OCI-M2 (cell line): ENCODE measurements around the gene CFAP100.

ENCODE experiments used
- DNase-seq: peaks from one replicate; lab custom pipeline; 2025; ENCODE audit not compliant: unreplicated experiment; lab: John Stamatoyannopoulos, UW

CFAP100 gene

GRCh38 chr3:126475413-126476114 lies 80.9 kb downstream of the CFAP100 start, which contains the start of gene ZXDC:
TSS of gene ZXDC (minus strand) at chr3:126475891. CDS start at chr3:126475865, 26 bp downstream.
- DNase-seq = no peak

GRCh38 chr3:126476166-126477060 lies 81.7 kb downstream of the CFAP100 start:
- no peak for DNase-seq

GRCh38 chr3:126477061-126477380 lies 82.3 kb downstream of the CFAP100 start:
- no peak for DNase-seq

GRCh38 chr3:126478581-126479310 lies 84.0 kb downstream of the CFAP100 start:
- DNase-seq = no peak

- DNase-seq = no peak
Observed at GRCh38 chr3:126479642-126480041, 84.9 kb downstream of the CFAP100 start.

- no peak for DNase-seq
Observed at GRCh38 chr3:126480206-126480605, 85.5 kb downstream of the CFAP100 start.

GRCh38 chr3:126480861-126481260 lies 86.2 kb downstream of the CFAP100 start:
- no peak for DNase-seq

- no peak for DNase-seq
Observed at GRCh38 chr3:126481808-126482502, 87.2 kb downstream of the CFAP100 start.

- DNase-seq = no peak
Observed at GRCh38 chr3:126482503-126483255, 88.0 kb downstream of the CFAP100 start.

GRCh38 chr3:126483321-126483761 lies 88.6 kb downstream of the CFAP100 start:
- DNase-seq = no peak

GRCh38 chr3:126484148-126484547 lies 89.4 kb downstream of the CFAP100 start:
- DNase-seq = no peak

- DNase-seq = no peak
Observed at GRCh38 chr3:126484662-126485061, 90.0 kb downstream of the CFAP100 start.

- DNase-seq = no peak
Observed at GRCh38 chr3:126485176-126485897, 90.6 kb downstream of the CFAP100 start.

- no peak for DNase-seq
Observed at GRCh38 chr3:126485956-126486355, 91.2 kb downstream of the CFAP100 start.
